ENCODE measurements around the gene TIMM23B.
A peak's percentile ranks its signal among the peaks of the same experiment; 100 is the strongest.
"Not testable (repeated sequence)": the region's sequence is repeated elsewhere in the genome, so short reads cannot be mapped to it uniquely, and the experiment has no call there.

The TIMM23B gene

GRCh38 chr10:49942339-49942705, 469 bp downstream of the TIMM23B start:
- not testable (repeated sequence) for H3K27me3 ChIP-seq; H3K9me3 ChIP-seq (replicated peaks in 1 of 11)
- H3K4me1 ChIP-seq = peaks cover 10 to 27% (median 21%) of the 10 kb centered on the region in 10 experiments
- peak overlapping the region; percentile 80 to 91 (median 83) for H3K4me2 ChIP-seq
- peak overlapping the region; percentile 75 to 83 (median 80) for H3K4me3 ChIP-seq
- peak overlapping the region; percentile 83 to 89 (median 87) for H3K9ac ChIP-seq
- peaks cover 0 to 40% (median 14%) of the 10 kb centered on the region in 11 experiments; a peak in 10 of 22 replicates for H4K20me1 ChIP-seq
- peak overlapping the region; percentile 54 to 87 (median 83); a peak in 21 of 22 replicates for H3K27ac ChIP-seq
- H3K36me3 ChIP-seq = peaks cover 6 to 29% (median 17%) of the 10 kb centered on the region in 11 experiments; a peak in 21 of 22 replicates

- Histone ChIP-seq H3K4me2 (peak overlapping the region; percentile 44 to 91 (median 83); a peak in 20 of 22 replicates), H3K4me1 (peaks cover 10 to 27% (median 21%) of the 10 kb centered on the region in 10 experiments), H3K9ac (peak overlapping the region in 5 of 11 experiments; percentile 17 to 89 (median 48); a peak in 6 of 22 replicates), H3K4me3 (peak overlapping the region in 5 of 10 experiments; percentile 75 to 83 (median 82); a peak in 7 of 20 replicates), H4K20me1 (peaks cover 0 to 42% (median 16%) of the 10 kb centered on the region in 11 experiments; a peak in 9 of 22 replicates), H3K36me3 (peaks cover 9 to 35% (median 22%) of the 10 kb centered on the region in 11 experiments; a peak in 21 of 22 replicates)
- not testable (repeated sequence) for H3K27me3 ChIP-seq; H3K27ac ChIP-seq; H3K9me3 ChIP-seq (replicated peaks in 1 of 11)
Measured at GRCh38 chr10:49943607-49944006, 1.8 kb downstream of the TIMM23B start.

GRCh38 chr10:49948142-49948541, 6.3 kb downstream of the TIMM23B start:
- H3K27me3 ChIP-seq; H3K4me2 ChIP-seq; H3K9me3 ChIP-seq (replicated peaks in 1 of 11); H3K4me3 ChIP-seq; H3K27ac ChIP-seq; H3K9ac ChIP-seq: not testable (repeated sequence)
- peaks cover 9 to 39% (median 30%) of the 10 kb centered on the region in 11 experiments; a peak in 21 of 22 replicates for H3K36me3 ChIP-seq
- peaks cover 0 to 73% (median 21%) of the 10 kb centered on the region in 11 experiments; a peak in 12 of 22 replicates for H4K20me1 ChIP-seq
- H3K4me1 ChIP-seq = peaks cover 4 to 10% (median 9%) of the 10 kb centered on the region in 10 experiments; a peak in 18 of 20 replicates

GRCh38 chr10:49948737-49949136, 6.9 kb downstream of the TIMM23B start:
- H3K4me3 ChIP-seq; H3K9me3 ChIP-seq (replicated peaks in 1 of 11); H3K9ac ChIP-seq; H3K27me3 ChIP-seq; H3K4me1 ChIP-seq; H3K27ac ChIP-seq; H3K4me2 ChIP-seq: not testable (repeated sequence)
- Histone ChIP-seq H3K36me3 (peaks cover 9 to 43% (median 30%) of the 10 kb centered on the region in 11 experiments; a peak in 21 of 22 replicates), H4K20me1 (peaks cover 0 to 73% (median 16%) of the 10 kb centered on the region in 11 experiments; a peak in 12 of 22 replicates)

DNA sequence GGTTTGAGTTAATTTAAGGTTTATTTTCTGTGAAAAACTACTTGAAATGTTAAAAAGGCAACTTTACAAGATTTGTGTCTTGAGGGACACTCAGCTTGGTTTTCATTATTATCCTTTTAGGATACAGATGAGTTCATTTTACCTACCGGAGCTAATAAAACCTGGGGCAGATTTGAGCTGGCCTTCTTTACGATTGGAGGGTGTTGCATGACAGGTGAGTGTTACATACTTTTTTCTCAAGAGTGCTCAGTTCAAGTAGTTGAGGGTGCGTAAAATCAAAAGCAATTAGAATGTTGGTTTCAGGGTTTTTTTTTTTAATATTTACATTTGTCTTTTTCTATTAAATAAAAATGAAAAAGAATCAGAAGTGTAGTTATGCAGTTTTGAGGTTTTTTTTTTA, 10.2 kb downstream of the TIMM23B start:
- H3K4me1 ChIP-seq; H3K27ac ChIP-seq; H3K9me3 ChIP-seq (replicated peaks in 1 of 11); H3K27me3 ChIP-seq; H3K4me3 ChIP-seq; H3K9ac ChIP-seq; H3K4me2 ChIP-seq: not testable (repeated sequence)
- Histone ChIP-seq H4K20me1 (peaks cover 0 to 79% (median 12%) of the 10 kb centered on the region in 11 experiments; a peak in 11 of 22 replicates), H3K36me3 (peaks cover 6 to 53% (median 39%) of the 10 kb centered on the region in 11 experiments; a peak in 20 of 22 replicates)

GRCh38 chr10:49953122-49953521, 11.3 kb downstream of the TIMM23B start:
- H3K27ac ChIP-seq; H3K4me3 ChIP-seq; H3K27me3 ChIP-seq; H3K4me1 ChIP-seq; H3K9ac ChIP-seq; H3K9me3 ChIP-seq (replicated peaks in 1 of 11); H3K4me2 ChIP-seq: not testable (repeated sequence)
- Histone ChIP-seq H3K36me3 (peaks cover 0 to 53% (median 42%) of the 10 kb centered on the region in 11 experiments; a peak in 20 of 22 replicates), H4K20me1 (peaks cover 0 to 81% (median 11%) of the 10 kb centered on the region in 11 experiments; a peak in 13 of 22 replicates)

DNA sequence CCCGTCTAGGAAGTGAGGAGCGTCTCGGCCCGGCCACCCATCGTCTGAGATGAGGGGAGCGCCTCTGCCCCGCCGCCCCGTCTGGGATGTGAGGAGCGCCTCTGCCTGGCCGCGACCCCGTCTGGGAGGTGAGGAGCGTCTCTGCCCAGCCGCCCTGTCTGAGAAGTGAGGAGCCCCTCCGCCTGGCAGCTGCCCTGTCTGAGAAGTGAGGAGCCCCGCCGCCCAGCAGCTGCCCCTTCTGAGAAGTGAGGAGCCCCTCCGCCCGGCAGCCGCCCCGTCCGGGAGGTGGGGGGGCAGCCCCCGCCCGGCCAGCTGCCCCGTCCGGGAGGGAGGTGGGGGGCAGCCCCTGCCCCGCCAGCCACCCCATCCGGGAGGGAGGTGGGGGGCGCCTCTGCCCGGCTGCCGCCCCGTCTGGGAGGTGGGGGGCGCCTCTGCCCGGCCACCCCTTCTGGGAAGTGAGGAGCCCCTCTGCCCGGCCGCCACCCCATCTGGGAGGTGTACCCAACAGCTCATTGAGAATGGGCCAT, 28.5 kb downstream of the TIMM23B start:
- not testable (repeated sequence) for H3K9me3 ChIP-seq (replicated peaks in 1 of 11); H4K20me1 ChIP-seq; H3K27me3 ChIP-seq; H3K9ac ChIP-seq; H3K4me1 ChIP-seq; H3K4me2 ChIP-seq; H3K4me3 ChIP-seq; H3K27ac ChIP-seq; H3K36me3 ChIP-seq

- H3K4me1 ChIP-seq; H3K27ac ChIP-seq; H3K9me3 ChIP-seq (replicated peaks in 1 of 11); H3K4me2 ChIP-seq; H3K36me3 ChIP-seq; H3K27me3 ChIP-seq; H4K20me1 ChIP-seq; H3K9ac ChIP-seq; H3K4me3 ChIP-seq: not testable (repeated sequence)
Measured at GRCh38 chr10:49971466-49971865, 29.6 kb downstream of the TIMM23B start.

- H3K4me3 ChIP-seq, H3K4me2 ChIP-seq, H3K27me3 ChIP-seq: not testable (repeated sequence)
Measured at GRCh38 chr10:49972094-49972493, 30.2 kb downstream of the TIMM23B start.

DNA sequence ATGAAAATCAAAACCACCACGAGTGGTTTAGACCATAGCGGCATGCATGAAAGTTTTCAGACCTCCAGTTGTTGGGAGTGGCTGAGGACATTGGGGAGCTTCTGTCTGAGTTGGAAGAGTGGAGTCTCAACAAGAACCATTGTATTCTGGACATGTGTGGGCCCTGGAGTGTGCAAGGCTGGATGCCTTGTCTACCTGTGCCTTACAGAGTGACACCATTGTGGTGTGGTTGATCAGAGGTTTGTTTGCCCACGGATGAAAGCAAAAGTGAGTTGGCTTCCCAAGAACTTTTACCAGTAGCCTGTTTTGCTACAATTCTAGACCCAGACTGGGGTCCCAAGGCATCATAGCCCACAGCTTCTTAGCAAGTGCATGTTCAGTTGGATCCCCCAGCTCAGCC, 35.9 kb downstream of the TIMM23B start:
- not testable (repeated sequence) for H3K4me1 ChIP-seq; H3K4me2 ChIP-seq; H3K4me3 ChIP-seq; H3K27ac ChIP-seq; H4K20me1 ChIP-seq; H3K36me3 ChIP-seq; H3K9me3 ChIP-seq (replicated peaks in 1 of 11); H3K27me3 ChIP-seq; H3K9ac ChIP-seq

More at GRCh38 chr10:49972094-49972493, 30.2 kb downstream of the TIMM23B start:
- not testable (repeated sequence) for H3K9ac ChIP-seq; H4K20me1 ChIP-seq; H3K27ac ChIP-seq; H3K9me3 ChIP-seq (replicated peaks in 1 of 11); H3K4me1 ChIP-seq; H3K36me3 ChIP-seq

DNA sequence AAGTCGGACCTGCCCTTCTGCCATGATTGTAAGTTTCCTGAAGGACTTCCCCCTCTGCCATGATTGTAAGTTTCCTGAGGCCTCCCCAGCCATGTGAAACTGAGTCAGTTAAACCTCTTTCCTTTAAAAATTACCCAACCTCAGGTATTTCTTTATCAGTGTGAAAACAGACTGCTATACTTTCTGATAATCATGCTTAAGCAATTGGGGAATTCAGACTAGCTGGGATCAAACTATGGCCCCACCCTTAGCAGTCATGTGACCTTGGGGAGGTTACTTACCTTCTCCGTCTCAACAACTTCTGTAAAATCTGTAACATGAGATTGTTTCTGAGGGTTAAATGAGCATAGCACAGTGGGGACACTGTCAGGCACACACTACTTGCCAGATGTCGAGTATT, 45.4 kb downstream of the TIMM23B start:
- H3K4me3 ChIP-seq; H4K20me1 ChIP-seq; H3K27ac ChIP-seq; H3K9me3 ChIP-seq (replicated peaks in 1 of 11); H3K9ac ChIP-seq; H3K27me3 ChIP-seq; H3K36me3 ChIP-seq; H3K4me1 ChIP-seq; H3K4me2 ChIP-seq: not testable (repeated sequence)

DNA sequence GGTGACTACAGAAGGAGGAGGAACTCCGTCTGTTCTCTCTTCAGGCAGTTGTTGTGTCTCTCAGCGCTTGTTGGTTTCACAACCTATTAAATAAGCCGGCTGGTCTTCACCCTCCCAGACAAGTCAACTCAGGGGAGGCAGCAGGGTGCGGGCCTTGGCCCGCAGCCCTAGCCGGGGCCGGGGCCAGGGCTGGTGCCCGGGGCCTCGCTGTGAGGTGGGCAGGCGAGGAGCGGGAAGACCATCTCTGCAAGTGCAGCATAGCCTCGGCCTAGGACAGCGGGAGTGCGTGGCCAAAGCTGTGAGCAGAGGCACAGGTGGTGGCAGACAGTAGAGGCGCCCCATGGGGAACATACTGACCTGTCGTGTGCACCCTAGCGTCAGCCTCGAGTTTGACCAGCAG, 46.5 kb downstream of the TIMM23B start, which contains the start of gene AGAP6:
Gene AGAP6 (plus strand): TSS at position 31 of the 400 bp plus-strand sequence. CDS start 310 bp downstream, at position 341.
- H4K20me1 ChIP-seq; H3K27ac ChIP-seq; H3K27me3 ChIP-seq; H3K9ac ChIP-seq; H3K4me2 ChIP-seq; H3K4me3 ChIP-seq; H3K4me1 ChIP-seq; H3K9me3 ChIP-seq (replicated peaks in 1 of 11): not testable (repeated sequence)
- peaks cover 0 to 12% (median 3%) of the 10 kb centered on the region in 11 experiments; a peak in 11 of 22 replicates for H3K36me3 ChIP-seq

- H3K9ac ChIP-seq; H3K27me3 ChIP-seq; H3K4me1 ChIP-seq; H4K20me1 ChIP-seq; H3K27ac ChIP-seq; H3K9me3 ChIP-seq (replicated peaks in 1 of 11); H3K4me3 ChIP-seq; H3K4me2 ChIP-seq: not testable (repeated sequence)
- peaks cover 0 to 14% (median 4%) of the 10 kb centered on the region in 11 experiments; a peak in 11 of 22 replicates for H3K36me3 ChIP-seq
Measured at GRCh38 chr10:49995321-49995720, 53.5 kb downstream of the TIMM23B start.

GRCh38 chr10:50014024-50014423, 72.2 kb downstream of the TIMM23B start:
- H3K9ac ChIP-seq; H4K20me1 ChIP-seq; H3K27ac ChIP-seq; H3K36me3 ChIP-seq; H3K4me1 ChIP-seq; H3K4me3 ChIP-seq; H3K9me3 ChIP-seq (replicated peaks in 1 of 11); H3K27me3 ChIP-seq: not testable (repeated sequence)
- 0 out of 22 replicates have a peak overlapping the region, but pooled peaks of 1 of the 11 experiments have one; percentile 19 for H3K4me2 ChIP-seq

Measured in BLaER1 treated with 17β-estradiol and CSF1 and Interleukin-3, amounts not matched to agents 10 nM and 100 nM (cell line).